GM04503 (cell line): Measurements from ENCODE around the gene GPR142.

Experiments
- DNase-seq: peaks from one replicate; pipeline ENCODE4 v3.0.0-alpha.2; 2012; ENCODE audit warnings: low read depth

The GPR142 gene, protein sequence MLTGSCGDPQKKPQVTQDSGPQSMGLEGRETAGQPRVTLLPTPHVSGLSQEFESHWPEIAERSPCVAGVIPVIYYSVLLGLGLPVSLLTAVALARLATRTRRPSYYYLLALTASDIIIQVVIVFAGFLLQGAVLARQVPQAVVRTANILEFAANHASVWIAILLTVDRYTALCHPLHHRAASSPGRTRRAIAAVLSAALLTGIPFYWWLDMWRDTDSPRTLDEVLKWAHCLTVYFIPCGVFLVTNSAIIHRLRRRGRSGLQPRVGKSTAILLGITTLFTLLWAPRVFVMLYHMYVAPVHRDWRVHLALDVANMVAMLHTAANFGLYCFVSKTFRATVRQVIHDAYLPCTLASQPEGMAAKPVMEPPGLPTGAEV

GRCh38 chr17:74367206-74367605 is at the start of gene GPR142:
Gene GPR142, plus strand, starts transcription at chr17:74367506. Its CDS starts 2,035 bp downstream, at chr17:74369541.
- DNase-seq = no peak

GRCh38 chr17:74318391-74318790 is 48.9 kb upstream of the GPR142 start:
- DNase-seq = no peak

DNA sequence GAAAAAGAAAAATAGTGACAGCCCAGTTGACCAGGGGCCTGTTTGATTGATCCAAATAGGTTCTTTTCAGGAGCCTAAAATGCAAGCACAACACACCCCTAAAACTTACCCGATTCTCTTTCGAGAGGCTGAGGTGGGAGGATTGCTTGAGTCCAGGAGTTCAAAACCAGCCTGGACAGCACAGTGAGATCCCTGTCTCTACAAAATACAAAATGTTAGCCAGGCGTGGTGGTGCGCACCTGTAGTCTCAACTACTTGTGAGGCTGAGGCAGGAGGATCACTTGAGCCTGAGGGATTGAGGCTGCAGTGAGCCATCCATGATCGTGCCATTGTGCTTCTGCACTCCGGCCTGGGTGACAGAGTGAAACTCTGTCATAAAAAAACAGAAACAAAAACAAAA is 42.8 kb upstream of the GPR142 start:
- no peak for DNase-seq

DNA sequence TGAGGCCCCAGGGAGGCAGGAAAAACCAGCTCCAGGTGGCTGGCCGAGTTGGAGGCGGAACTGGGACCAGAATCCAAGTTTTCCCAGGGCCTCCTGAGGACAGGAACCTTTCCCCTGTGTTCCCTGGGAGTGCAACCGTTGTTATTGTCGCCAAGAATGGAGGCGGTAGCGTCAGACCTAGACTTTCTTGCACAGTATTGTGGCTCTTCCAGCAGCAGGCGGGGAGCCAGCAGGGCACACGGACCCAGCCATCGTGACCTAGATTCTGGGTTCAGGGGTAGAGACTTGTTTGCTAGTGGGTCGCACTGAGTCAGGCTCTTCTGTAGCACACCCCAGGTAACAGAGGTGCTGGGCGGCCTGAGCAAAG is 41.9 kb upstream of the GPR142 start:
- no peak for DNase-seq

- no peak for DNase-seq
Observed at GRCh38 chr17:74325743-74326379, 41.4 kb upstream of the GPR142 start, which contains the start of gene KIF19. Gene KIF19, plus strand, starts transcription at chr17:74326226. Its CDS starts 124 bp downstream, at chr17:74326350.

DNA sequence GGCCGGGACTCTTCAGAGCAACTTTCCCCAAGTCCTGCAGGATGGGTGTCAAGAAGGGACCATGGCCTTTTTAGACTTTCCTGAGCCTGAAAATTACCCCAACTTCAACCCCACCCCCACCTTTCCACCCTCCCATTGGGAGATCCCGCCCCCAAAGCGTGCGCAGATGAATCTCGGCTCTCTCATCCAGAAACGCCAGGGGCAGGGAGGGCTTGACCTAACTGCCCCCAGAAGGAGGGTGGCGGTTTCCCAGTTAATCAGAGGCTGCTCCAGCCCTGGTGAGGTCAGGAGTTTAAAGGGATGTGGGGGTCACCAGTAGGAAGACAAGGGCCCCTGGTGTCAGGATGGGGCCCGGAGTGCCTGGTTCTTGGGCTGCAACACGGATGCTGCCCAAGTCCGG is 40.8 kb upstream of the GPR142 start:
- DNase-seq = no peak

DNA sequence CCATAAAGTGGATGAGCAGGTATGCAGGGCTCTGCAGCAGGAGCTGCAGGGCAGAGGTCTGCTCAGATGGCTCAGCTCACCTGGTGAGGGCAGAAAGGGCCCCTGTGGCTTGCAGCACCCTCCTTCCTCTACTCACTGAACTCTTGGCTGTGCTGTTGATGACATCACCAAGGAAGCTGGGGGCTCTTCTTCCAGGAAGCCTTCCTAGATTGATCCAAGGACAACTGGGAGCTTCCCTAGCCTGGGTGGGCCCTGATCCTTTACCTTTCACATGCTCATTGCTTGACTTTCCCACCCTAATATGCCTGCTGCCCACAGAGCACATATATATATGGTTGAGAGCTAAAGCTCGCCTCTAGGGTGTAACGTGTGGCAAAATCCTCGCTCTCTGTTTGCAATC is 38.8 kb upstream of the GPR142 start:
- DNase-seq = no peak

DNA sequence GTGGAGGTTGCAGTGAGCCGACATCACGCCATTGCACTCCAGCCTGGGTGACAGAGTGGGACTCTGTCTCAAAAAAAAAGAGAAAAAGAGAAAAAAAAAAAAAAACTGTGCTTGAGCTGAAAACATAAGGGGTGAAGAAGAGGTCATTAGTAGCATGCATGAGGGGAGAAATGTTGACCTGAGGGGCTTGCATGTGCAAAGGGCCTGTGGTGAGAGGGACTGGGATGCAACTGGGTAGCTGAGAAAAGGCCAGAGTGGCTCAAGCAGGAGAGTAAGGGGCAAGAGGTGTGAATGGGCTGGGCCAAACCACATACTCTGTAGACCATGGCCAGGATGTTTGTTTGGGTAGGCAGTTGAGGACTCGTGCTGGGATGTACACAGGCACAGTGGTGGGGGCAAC is 37.9 kb upstream of the GPR142 start:
- DNase-seq = no peak

GRCh38 chr17:74330446-74330845 is 36.9 kb upstream of the GPR142 start:
- DNase-seq = no peak

DNA sequence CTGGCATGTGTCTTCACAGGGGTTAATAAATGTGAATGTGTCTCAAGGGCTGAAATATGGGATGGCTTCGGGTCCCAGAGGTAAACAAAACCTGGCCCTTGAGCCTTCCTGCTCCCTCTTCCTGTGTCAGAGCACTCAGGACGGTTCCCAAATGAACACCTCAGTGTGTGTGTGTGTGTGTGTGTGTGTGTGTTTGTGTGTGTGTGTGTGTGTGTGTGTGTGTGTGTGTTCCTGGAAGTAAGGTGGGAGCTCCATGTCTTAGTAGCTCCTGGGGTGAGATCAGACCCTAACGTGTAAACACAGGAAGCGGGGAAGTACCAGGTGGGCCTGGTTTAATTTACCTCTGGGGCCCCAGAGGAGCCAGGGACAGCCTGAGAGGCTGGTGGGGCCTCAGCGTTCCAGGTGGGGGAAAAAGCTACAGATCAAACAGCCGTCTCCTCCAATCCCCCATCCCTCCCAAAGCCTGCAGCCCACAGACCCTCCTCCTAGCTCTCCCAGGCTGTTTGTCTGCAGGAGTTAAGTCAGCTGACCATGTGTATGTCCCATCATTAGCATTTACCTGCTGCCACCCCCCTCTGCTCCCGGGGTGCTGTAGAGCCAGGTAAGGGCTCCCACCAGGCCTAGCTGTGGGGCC is 35.2 kb upstream of the GPR142 start:
- DNase-seq = no peak

DNA sequence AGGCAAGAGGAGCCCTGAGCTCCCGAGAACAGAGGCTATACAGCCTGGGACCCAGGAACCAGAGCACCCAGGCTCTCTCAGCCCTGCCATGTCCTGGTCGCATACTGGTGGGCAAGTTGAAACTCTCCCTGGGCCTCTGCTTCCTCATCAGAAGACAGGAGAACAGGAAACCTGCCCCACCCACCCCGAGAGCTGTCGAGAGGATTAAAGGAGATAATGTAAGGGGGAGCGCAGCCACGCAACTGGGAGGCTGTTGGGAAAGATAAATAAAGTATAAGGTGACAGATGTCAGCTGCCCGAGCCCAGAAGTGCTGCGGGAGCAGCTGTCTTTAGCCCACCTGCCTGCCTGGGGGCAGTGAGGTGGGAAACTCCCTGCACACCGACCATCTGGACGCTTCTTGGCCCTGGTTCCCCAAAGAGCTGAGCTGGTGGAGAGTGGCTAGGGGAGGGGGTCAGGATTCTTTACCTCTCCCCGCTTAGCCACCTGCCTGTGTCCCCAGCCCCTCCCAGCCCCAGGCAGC is 34.5 kb upstream of the GPR142 start:
- DNase-seq = no peak

GRCh38 chr17:74334393-74335039 is 32.8 kb upstream of the GPR142 start:
- no peak for DNase-seq

DNA sequence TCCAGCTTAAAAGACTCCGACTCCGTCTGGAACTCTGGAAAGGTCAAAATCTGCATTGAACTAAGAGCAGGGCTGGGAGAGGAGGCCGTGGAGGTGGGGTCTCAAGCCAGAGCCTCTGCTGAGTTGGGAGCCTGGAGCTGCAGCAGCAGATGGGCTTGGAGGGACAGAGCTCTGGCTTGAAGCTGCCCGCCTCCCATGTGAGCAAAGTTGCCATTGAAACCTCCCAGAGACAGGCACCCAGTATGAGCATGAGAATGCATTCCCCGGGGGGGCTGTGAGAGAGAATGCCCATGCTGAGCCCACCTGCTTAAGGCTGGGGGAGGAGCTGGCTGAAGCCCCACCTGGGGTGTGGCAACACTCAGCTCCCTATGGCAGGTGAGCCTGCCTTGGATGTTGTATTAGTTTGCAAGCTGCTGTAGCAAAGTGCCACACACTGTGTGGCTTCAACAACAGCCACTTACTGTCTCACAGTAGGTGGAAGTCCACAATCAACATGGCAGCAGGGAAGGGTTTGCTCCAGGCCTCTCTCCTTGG is 31.7 kb upstream of the GPR142 start:
- DNase-seq = no peak

- DNase-seq = no peak
Observed at GRCh38 chr17:74336307-74336706, 31.0 kb upstream of the GPR142 start.

DNA sequence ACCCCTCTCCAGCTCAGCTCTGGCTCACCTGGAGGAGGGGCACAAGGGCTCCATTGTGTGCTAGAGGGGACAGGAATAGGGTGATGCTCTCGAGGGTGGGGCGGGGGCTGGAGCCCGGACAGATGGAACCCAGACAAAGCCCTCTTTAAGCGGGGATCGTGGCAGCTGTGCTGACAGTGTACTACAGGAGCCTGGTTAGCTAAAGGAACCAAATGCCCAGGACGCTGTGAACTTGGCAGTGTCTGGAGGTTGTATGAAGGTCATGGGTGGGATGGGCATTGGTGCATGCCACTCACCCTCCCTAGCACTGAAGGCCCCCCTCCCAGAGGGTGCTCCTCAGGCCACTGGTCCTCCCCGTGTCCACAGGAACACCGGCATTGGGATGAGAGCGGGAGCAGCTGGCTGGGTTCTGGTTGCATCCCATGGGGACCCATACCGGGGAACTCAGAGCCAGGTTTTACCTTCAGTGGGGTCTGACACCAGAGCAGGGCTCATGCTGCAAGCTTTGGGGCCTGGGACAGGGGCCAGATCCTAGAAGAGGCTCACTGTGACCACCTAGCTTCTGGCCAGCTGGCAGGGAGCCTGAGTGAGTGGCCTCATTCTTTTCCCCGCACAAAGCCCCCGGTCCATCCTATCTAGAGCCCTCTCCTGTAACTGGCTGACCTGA is 29.3 kb upstream of the GPR142 start:
- no peak for DNase-seq

DNA sequence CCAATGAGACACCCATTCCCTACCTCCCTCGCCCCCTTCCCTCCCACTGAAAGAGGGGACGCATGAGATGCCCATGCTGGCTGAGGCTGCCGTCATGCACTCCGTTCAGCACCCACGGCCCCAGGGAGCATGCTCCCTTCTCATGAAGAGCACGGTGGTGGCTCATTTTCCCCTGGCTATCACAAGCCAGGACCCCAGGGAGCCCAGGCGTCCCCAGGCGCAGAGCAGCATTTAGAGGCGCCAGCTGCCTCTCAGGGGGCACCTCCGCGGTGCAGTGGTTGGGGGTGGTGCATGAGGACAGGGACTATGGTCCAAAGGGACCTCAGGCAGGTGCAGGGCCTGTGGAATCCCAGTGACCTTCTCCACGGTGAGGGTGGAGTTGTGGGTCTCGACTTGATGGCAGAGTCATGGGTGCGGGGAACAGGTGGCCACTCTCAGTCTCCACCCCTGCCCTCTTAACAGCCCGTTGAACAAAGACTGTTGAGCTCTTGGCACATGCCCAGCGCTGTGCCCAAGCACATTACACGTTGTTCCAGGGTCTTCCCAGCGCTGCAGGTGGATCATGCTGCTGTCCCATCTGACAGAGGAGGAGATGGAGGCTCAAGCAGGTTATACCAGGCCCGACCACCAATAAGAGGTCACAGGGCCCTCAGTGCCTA is 27.6 kb upstream of the GPR142 start:
- no peak for DNase-seq

- DNase-seq = no peak
Observed at GRCh38 chr17:74340470-74341023, 26.8 kb upstream of the GPR142 start.

DNA sequence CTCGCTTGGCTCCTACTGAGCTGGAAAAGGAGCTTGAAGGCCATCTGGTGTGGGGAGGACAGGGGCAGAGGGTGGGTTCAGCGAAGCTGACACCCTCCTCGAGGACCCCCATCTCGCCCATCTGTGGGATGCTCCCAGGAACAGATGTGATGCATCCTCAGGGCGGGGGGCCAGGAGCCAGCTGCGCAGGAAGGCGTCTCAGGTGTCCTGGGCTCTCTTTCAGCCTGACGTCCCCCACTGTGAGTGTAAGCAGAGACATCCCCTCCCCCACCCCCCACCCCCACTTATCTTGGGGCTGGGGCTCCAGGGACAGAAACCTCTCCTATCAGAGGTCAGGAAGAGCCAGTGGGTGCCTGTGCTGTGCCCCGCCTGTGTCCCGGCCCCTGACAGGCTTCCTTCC is 25.1 kb upstream of the GPR142 start:
- DNase-seq = no peak

DNA sequence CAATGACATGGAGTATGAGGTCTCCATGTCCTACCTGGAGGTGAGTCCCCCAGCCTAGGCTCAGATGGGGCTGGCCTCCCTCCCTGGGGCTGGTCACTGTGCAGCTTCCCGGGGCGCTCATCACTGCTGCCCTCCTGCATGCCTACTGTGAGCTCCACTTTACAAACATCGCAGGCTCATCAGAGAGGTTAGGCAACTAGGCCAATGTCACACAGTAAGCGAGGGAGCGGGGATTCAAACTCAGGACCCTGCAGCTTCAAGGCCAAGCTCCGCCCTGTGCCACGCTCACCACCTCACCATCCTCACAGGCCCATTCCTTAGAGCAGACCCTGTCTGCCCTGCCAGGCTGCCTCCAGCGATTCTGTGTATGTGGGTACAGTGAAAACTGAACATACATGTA is 24.2 kb upstream of the GPR142 start:
- no peak for DNase-seq

DNA sequence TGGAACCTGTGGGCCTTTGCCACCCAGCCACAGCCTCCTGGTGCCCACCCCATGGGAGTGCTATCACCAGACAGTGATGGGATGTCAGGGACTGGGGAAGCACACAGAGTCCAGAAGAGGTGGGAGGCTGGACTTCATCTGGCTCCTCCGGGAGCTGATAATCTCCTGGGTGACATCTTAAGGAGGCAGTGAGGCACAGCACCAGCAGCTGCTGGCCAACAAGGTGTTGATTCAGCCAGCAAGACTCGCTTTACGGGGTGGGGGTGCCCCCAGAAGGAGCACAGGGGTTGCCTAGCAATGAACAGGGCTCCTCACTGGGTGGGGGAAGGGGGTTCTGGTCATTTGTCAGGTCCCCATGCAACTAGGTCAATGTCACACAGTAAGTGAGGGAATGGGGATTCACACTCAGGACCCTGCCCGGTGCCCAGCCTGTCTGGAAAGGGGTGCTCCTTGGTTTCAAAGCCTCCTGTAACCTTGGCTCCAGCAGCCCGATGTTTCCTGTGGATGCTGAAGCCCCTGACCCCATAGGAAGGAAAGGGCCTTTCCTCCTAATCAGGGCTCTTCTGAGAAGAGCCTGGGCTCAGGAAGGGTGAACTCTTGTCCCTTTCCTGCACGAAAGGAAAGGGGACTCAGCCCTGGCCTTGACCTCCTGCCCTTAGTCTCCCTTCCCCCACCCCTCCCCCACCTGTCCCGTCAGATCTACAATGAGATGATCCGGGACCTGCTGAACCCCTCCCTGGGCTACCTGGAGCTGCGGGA is 23.6 kb upstream of the GPR142 start:
- DNase-seq = no peak
